GM19328 (cell line): Measurements from ENCODE around the gene NPR1.
"Not testable (repeated sequence)": the region's sequence is repeated elsewhere in the genome, so short reads cannot be mapped to it uniquely, and the experiment has no call there.

ENCODE experiments used
- ATAC-seq: cut with Tn5 transposase; IDR thresholded peaks from one replicate; pipeline ENCODE4 v1.9.1; 2021; ENCODE audit warnings: mild to moderate bottlenecking, moderate library complexity; ENCODE audit not compliant: unreplicated experiment

The NPR1 gene

GRCh38 chr1:153679337-153680119 lies 1.0 kb downstream of the NPR1 start:
- ATAC-seq, result no peak

GRCh38 chr1:153680120-153680403 lies 1.6 kb downstream of the NPR1 start:
- ATAC-seq, result no peak

DNA sequence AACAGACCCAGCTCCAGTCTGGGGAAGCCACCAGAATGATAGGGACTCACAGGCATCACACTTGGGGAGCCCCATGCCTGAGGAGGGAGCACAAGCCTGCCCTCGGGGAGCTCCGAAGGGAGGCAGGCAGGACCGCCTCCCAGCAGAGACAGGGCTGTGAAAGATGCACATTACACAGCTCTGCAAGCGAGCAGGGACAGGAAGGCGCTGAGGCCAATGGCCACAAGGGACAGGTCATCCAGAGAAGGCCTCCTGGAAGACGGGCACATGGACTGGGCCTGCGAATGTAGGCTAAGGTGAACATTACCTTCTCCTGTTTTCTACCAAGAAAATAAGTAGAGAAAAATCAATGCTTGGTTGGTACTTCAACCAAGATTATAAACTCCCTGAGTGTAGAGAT lies 4.2 kb downstream of the NPR1 start:
- ATAC-seq, result no peak

- ATAC-seq, result no peak
These were observed 5.4 kb downstream of the NPR1 start for GRCh38 chr1:153683854-153684253.

DNA sequence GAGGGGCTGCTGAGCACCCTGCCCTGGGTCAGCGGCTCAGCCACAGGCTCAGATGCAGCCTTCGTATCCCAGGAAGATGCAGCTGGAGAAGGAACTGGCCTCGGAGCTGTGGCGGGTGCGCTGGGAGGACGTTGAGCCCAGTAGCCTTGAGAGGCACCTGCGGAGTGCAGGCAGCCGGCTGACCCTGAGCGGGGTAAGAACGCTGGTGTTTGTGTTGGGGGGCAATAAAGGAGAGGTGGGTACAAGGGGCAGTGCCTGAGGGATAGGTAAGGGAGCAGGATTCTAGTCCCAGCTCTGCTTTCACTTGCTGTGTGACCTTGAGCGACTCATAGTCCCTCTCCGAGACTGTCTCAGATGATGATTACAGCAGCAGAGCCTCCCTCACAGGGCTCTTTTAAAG lies 6.4 kb downstream of the NPR1 start:
- no peak for ATAC-seq

- no peak for ATAC-seq
These were observed 7.3 kb downstream of the NPR1 start for GRCh38 chr1:153685544-153686340.

DNA sequence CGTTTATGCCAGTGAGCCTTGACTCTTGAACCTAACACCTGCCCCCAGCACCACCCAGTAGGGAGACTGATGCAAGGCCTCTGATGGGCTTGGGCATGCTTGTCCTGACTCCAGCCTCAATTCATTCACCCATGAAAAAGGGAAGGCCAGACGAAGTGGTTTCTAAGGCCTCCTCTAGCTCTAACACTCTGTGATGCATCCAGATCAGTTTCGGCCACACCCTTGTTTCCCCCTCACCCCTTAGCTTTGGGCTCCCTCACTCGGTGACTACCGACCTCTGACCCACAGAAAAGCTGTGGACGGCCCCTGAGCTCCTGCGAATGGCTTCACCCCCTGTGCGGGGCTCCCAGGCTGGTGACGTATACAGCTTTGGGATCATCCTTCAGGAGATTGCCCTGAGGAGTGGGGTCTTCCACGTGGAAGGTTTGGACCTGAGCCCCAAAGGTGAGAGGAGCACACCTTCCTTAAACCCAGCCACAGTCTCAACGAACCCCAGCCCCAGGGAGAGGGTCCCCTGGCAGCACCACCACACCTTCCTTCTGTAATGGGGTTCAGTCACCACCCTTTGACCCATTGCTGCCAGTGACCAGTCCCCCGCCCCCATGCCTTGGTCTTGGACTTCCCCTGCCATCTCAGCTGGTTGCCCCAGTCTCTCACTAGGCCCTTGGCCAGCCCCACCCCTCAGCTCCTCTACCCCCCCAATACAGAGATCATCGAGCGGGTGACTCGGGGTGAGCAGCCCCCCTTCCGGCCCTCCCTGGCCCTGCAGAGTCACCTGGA lies 9.0 kb downstream of the NPR1 start:
- ATAC-seq, result no peak

DNA sequence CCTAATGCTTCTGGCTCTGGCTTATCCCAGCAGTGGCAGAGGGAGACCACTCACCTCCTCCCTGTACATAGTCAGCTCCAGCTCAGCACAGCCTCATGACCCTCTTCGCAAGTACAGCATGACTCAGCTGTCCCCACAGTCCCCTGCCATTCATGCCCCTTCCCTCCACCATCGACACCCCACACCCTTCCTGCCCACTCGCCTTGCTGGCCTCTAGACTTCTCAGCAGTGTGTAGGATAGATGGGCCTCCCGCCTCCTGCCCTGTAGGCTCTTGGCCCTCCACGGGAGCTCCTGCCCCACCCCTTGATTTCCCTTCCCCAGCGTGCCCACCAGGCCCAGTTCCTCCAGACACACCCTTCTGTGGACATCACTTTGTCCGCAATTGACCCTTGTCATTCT lies 9.8 kb downstream of the NPR1 start:
- no peak for ATAC-seq

DNA sequence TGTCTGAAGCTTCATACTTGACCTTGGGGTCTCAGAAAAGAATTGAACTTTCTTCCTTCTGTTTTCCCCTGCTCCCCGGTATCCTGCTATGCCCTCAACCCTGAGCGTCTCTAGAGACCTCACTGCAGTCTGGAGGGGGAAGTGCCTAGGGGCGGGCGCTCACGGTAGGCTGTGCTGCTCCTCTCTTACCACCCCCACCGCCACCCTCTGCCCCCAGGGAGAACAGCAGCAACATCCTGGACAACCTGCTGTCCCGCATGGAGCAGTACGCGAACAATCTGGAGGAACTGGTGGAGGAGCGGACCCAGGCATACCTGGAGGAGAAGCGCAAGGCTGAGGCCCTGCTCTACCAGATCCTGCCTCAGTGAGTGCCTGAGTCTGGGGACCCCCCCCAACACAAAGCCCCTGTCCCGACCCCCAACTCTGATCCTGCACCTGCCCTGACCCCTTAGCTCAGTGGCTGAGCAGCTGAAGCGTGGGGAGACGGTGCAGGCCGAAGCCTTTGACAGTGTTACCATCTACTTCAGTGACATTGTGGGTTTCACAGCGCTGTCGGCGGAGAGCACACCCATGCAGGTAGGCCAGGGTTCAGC lies 10.3 kb downstream of the NPR1 start:
- ATAC-seq, result no peak

- ATAC-seq, result no peak
These were observed 15.0 kb downstream of the NPR1 start for GRCh38 chr1:153693466-153693865.

GRCh38 chr1:153696741-153697140 lies 18.3 kb downstream of the NPR1 start:
- ATAC-seq, result no peak

- no peak for ATAC-seq
These were observed 18.9 kb downstream of the NPR1 start for GRCh38 chr1:153697191-153698019.

GRCh38 chr1:153698020-153698922 lies 19.8 kb downstream of the NPR1 start:
- ATAC-seq, result no peak

GRCh38 chr1:153698923-153699714 lies 20.6 kb downstream of the NPR1 start:
- ATAC-seq, result no peak

DNA sequence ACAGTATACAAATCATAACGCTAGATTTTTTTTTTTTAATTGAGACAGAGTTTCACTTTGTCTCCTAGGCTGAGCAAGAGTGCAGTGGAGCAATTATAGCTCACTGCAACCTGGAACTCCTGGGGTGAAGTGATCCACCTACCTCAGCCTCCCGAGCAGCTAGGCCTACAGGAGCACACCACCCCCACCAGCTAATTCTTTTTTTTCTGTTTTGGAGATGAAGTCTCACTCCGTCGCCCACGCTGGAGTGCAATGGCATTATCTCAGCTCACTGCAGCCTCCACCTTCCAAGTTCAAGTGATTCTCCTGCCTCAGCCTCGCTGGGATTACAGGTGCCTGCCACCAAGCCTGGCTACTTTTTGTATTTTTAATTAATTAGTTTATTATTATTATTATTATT lies 21.3 kb downstream of the NPR1 start:
- ATAC-seq, result no peak

GRCh38 chr1:153705484-153705883 lies 27.0 kb downstream of the NPR1 start:
- no peak for ATAC-seq

DNA sequence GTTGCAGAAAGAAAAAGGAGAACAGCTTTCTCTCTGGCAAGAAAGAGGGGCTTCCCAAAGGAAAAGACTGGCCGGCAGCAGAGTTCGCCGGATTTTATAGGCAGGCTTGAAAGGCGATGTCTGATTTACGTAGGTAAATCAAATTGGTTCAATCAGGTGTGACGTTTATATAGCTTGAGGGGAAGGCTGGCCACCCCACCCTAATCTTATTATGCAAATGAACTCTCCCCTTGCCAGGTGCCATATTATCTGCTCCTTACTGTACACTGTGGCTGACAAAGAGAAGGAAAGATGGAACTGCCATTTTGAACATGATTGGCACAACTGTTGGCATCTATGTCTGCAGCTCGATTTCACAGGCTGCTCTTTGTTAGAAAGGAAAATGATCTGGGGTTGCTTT lies 32.5 kb downstream of the NPR1 start:
- ATAC-seq, result no peak

DNA sequence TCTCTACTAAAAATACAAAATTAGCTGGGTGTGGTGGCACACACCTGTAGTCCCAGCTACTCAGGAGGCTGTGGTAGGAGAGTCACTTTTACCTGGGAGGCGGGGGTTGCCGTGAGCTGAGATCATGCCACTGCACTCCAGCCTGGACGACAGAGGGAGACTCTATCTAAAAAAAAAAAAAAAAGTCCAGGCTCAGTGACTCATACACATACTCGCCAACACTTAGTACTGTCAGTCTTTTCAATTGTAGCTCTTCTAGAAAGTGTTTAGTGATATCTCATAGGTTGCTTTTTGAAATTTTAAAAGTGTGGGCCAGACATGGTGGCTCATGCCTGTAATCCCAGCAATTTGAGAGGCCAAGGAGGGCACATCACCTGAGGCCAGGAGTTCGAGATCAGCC lies 37.7 kb downstream of the NPR1 start:
- not testable (repeated sequence) for ATAC-seq

DNA sequence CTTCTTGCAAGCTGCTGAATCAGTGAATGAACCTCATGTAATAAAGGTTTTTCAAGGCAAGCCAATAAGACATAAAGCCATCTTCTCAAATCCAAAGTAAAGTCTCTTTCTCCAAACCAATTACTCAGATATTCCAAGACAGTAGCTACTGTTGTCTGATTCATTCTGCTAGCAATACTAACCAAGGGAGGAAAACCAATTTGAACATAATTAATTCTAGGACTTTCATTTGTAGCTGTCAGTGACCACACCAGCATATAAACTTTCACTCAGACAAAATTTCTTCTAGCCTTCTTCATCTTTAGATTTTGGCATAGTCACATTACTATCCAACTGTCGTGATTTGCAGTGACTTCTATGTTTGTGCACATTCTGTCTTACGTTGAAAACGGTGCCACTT lies 38.8 kb downstream of the NPR1 start:
- ATAC-seq, result no peak
